ENCODE results near the gene USP12. TPM values are rescaled to one million over a fixed set of nuclear protein-coding genes. Genes with fewer than 3 reads are reported as not detected.

Gene USP12
- total and polyA plus RNA-seq, 7 donors, result 13.1 to 31.7 (median 23.7) TPM

DNA sequence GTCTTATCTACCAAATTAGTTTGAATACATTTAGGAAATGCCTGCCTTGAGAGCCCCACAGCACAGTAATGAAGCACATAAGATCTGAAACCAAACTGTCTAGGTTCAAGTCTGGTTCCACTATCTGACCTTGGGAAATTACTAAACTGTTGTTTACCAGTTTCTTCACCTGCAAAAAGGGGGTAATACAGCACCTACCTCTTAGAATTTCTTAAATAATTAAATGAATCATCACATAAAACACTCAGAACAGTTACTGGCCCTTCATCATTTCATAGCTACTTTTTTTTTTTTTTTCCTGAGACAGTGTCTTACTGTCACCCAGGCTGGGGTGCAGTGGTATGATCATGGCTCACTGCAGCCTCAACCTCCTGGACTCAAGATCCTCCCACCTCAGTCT, 59.6 kb downstream of the USP12 start:
- H3K27me3 ChIP-seq (ENCODE audit: insufficient read depth in 3 of 3, low read length in 2 of 3), result no peaks in the 10 kb centered on the region
- peaks cover 6% of the 10 kb centered on the region for H3K4me1 ChIP-seq
- TF ChIP-seq, protein P1, sequence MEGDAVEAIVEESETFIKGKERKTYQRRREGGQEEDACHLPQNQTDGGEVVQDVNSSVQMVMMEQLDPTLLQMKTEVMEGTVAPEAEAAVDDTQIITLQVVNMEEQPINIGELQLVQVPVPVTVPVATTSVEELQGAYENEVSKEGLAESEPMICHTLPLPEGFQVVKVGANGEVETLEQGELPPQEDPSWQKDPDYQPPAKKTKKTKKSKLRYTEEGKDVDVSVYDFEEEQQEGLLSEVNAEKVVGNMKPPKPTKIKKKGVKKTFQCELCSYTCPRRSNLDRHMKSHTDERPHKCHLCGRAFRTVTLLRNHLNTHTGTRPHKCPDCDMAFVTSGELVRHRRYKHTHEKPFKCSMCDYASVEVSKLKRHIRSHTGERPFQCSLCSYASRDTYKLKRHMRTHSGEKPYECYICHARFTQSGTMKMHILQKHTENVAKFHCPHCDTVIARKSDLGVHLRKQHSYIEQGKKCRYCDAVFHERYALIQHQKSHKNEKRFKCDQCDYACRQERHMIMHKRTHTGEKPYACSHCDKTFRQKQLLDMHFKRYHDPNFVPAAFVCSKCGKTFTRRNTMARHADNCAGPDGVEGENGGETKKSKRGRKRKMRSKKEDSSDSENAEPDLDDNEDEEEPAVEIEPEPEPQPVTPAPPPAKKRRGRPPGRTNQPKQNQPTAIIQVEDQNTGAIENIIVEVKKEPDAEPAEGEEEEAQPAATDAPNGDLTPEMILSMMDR (IDR thresholded peaks at IDR 0.05), result no peak
- no peak overlapping the region for H3K27ac ChIP-seq
- H3K9me3 ChIP-seq, result no peaks in the 10 kb centered on the region
- ATAC-seq, result no peak
- DNase-seq, result no peak
- no peak overlapping the region for H3K4me3 ChIP-seq
- intact Hi-C loops (cut with DNase I), result no loop called here
- H3K36me3 ChIP-seq (ENCODE audit: insufficient read depth in 1 of 2, low read depth in 1 of 2), result peaks cover 4 to 11% of the 10 kb centered on the region in 2 donors

DNA sequence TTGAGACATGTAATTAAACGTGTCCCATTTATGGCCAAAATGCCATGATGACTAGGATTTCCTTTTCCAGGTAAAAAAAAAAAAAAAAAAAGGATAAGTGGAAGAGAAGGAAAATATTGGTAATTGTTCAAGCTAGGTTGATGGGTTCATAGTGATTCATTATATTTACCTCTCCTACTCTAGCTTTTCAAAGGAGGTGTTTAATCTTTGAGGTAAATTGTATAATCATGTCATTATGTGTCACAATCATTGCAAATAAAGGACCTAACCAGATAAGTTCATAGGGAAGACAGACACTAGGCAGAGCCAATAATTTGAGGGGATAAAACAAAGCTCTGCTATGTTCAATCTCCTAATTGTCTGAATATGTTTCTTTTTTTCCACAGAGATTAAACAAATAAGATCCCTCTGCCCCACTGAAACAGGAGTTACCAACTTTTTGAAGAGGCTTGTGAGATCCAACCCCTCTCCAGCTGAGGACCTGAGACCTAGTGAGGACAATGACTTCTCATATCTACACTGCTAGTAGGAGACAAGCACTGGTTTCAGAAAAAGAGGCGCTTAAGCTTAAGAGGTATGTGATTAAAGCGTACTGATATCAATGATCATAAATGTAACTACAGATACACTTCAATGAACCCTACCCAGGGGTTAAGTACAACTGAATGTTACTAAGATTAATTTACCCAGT, 61.4 kb downstream of the USP12 start:
- no peak overlapping the region for H3K27ac ChIP-seq
- no peak for ATAC-seq
- no peak overlapping the region for H3K4me3 ChIP-seq
- DNase-seq, result no peak
- no peaks in the 10 kb centered on the region for H3K27me3 ChIP-seq (ENCODE audit: insufficient read depth in 3 of 3, low read length in 2 of 3)
- intact Hi-C loops (cut with DNase I), result no loop called here
- no peaks in the 10 kb centered on the region for H3K4me1 ChIP-seq
- TF ChIP-seq, protein P1 (IDR thresholded peaks at IDR 0.05), result no peak
- WGBS, 3 donors, result 94 to 98% (median 95%) methylated on average over 3 of the region's 3 CpGs
- H3K9me3 ChIP-seq, result no peaks in the 10 kb centered on the region
- peaks cover 4 to 8% of the 10 kb centered on the region in 2 donors for H3K36me3 ChIP-seq (ENCODE audit: insufficient read depth in 1 of 2, low read depth in 1 of 2)

DNA sequence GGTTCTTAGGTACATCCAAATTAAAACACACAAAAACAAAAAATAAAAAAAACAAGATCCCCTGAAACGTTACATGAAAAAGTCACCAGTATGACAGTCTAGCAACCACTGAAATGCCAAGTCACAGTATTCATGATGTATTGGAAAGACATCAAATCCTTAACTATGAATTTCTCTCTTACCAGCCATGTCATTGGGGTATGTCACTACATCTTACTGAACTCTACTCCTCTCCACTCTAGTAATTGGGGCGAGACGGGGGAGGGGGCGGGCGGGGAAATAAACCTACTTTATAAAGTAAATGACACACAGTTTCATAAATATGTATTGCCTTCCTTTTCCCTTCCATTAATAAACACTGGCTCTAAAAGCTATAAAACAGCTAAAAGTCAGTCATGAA, 65.5 kb downstream of the USP12 start:
- WGBS, 3 donors, result 90 to 95% (median 92%) methylated on average over 5 of the region's 5 CpGs
- TF ChIP-seq, protein P1 (IDR thresholded peaks at IDR 0.05), result no peak
- intact Hi-C loops (cut with DNase I), result no loop called here

DNA sequence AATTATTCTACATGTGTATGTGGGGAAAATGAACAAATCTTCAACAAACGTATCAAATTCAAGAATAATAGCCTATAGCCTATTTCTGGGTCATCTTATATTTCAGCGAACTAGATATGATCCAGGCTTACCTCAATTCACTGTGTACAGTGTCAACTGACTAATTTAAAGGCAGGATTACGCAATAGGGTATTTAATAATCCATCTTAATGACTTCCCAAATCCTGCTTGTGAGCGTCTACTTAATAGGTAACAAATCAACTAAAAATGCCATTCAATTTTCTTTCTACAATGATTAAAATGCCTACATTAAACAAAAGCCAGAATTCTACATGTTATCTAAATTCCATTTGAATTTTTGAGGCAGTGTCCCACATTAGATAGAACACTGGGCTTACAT, 67.0 kb downstream of the USP12 start:
- intact Hi-C loops (cut with DNase I), result no loop called here
- Histone ChIP-seq H3K27me3 (ENCODE audit: insufficient read depth in 3 of 3, low read length in 2 of 3) (no peaks in the 10 kb centered on the region), H3K27ac (no peak overlapping the region), H3K4me1 (peaks cover 4% of the 10 kb centered on the region), H3K9me3 (no peaks in the 10 kb centered on the region), H3K36me3 (ENCODE audit: insufficient read depth in 1 of 2, low read depth in 1 of 2) (peaks cover 0 to 10% of the 10 kb centered on the region in 2 donors), H3K4me3 (no peak overlapping the region)
- TF ChIP-seq, protein P1 (IDR thresholded peaks at IDR 0.05), result no peak
- WGBS, 3 donors, result 59 to 84% (median 60%) methylated on average over 4 of the region's 4 CpGs
- no peak for ATAC-seq
- no peak for DNase-seq

More for the DNA sequence above, 65.5 kb downstream of the USP12 start:
- Histone ChIP-seq H3K9me3 (no peaks in the 10 kb centered on the region), H3K36me3 (ENCODE audit: insufficient read depth in 1 of 2, low read depth in 1 of 2) (peaks cover 0 to 10% of the 10 kb centered on the region in 2 donors), H3K27ac (no peak overlapping the region), H3K4me1 (peaks cover 4% of the 10 kb centered on the region), H3K4me3 (no peak overlapping the region), H3K27me3 (ENCODE audit: insufficient read depth in 3 of 3, low read length in 2 of 3) (no peaks in the 10 kb centered on the region)
- no peak for ATAC-seq
- DNase-seq, result no peak

DNA sequence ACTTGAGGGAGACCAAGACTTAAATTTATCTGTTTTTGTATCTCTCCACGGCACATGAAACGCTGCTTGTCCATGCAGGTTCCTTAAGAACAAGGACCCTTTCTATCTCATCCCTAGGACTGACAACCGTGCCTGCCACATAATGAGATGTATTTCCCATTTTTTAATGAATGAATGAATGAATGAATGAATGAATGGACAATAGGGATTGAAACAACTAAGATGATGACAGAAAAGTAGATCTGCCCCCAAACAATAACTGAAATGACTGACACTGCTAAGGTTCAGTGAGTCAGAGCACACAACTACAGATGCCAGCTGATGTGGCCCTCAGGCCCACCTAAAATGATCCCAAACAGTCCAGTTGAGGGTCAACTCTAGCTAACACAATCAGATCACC, 69.8 kb downstream of the USP12 start:
- no peak overlapping the region for H3K4me3 ChIP-seq
- H3K27me3 ChIP-seq (ENCODE audit: insufficient read depth in 3 of 3, low read length in 2 of 3), result no peaks in the 10 kb centered on the region
- ATAC-seq (no peak), DNase-seq (no peak)
- H3K36me3 ChIP-seq (ENCODE audit: insufficient read depth in 1 of 2, low read depth in 1 of 2), result peaks cover 0 to 10% of the 10 kb centered on the region in 2 donors
- TF ChIP-seq, protein P1 (IDR thresholded peaks at IDR 0.05), result no peak
- WGBS, 3 donors, result 97 to 100% (median 97%) methylated on average over 3 of the region's 3 CpGs
- H3K27ac ChIP-seq, result no peak overlapping the region
- intact Hi-C loops (cut with DNase I), result no loop called here
- peaks cover 4% of the 10 kb centered on the region for H3K4me1 ChIP-seq
- no peaks in the 10 kb centered on the region for H3K9me3 ChIP-seq

Data from psoas muscle (tissue), 8 donors.